ENCODE measurements around the gene MED9.

DNA sequence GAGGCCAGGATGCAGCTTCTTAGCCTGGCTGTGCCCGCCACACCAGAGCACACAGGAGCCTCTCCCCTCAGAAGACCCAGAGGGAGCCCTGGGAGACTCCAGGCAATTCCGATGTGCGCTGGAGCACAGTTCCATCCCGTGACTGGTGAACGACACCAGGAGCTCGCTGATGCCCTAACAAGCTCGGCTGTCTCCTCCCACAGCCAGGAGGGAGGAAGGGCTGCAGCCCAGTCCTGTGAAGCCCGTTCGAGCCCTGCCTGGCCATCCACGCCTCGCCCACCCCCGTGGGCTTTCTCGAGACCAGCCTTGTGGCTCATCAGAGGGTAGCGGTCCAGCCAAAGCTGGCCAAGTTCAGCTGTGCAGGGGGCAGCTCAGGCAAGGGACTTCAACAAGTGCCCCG, 41.2 kb downstream of the MED9 start:
- TF ChIP-seq, protein P1, sequence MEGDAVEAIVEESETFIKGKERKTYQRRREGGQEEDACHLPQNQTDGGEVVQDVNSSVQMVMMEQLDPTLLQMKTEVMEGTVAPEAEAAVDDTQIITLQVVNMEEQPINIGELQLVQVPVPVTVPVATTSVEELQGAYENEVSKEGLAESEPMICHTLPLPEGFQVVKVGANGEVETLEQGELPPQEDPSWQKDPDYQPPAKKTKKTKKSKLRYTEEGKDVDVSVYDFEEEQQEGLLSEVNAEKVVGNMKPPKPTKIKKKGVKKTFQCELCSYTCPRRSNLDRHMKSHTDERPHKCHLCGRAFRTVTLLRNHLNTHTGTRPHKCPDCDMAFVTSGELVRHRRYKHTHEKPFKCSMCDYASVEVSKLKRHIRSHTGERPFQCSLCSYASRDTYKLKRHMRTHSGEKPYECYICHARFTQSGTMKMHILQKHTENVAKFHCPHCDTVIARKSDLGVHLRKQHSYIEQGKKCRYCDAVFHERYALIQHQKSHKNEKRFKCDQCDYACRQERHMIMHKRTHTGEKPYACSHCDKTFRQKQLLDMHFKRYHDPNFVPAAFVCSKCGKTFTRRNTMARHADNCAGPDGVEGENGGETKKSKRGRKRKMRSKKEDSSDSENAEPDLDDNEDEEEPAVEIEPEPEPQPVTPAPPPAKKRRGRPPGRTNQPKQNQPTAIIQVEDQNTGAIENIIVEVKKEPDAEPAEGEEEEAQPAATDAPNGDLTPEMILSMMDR (conservative IDR thresholded peaks at IDR 0.05 in 1 of 2, IDR thresholded peaks at IDR 0.05 in 1 of 2; ENCODE audit: low read depth in 1 of 2, low read length in 2 of 2) = no peak
- TF ChIP-seq EZH2 (IDR thresholded peaks at IDR 0.05; ENCODE audit: low read length, missing control alignments) = no peak

All from fibroblast of lung (primary cell).